NCI-H446 treated with DMSO at 0.1 percent for 48 hours (cell line): Measurements from ENCODE around the gene DESI1.
A peak's percentile ranks its signal among the peaks of the same experiment; 100 is the strongest.
"Not testable (repeated sequence)": the region's sequence is repeated elsewhere in the genome, so short reads cannot be mapped to it uniquely, and the experiment has no call there.

Source experiments
- DNase-seq: peaks from one replicate; lab custom pipeline; 2025; lab: John Stamatoyannopoulos, UW

DESI1 gene

DNA sequence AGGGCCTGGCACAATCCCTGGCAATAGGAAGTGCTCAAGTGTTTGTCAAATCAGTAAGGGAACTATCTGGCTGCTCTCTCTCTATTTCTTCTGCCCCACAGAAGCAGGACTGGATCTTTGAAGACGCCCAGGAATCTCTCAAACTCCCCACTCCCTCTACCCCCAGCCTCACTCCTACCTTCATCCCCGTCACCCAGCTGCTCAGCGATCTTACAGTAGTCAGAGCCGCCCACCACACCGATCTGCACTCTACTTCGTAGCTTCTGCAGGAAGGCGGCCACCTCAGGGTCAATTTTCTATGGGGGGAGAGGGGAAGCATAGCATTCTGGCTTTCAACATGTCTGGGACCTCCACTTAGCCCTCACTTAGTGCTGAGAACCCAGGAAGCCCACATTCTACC is 34.9 kb downstream of the DESI1 start:
- DNase-seq, result no peak

DNA sequence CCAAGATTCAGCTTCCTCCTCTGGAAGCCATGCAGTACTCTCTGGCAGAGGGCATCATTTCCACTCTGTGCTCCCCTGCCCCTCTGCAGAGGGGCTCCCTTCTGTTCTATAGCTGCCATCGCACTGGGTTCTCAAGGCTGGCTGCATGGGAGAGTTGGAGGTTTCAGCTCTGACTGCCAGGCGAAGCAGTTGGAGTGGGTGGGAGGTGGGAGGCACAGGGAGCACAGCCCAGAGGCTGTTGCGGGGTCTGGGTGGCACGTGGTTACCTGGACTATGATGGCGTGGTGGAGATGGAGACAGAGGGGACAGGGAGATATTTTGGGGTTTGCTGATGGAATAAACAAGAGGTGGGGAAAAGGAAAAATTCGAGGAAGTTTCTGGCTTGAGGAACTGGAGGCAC is 36.0 kb downstream of the DESI1 start:
- no peak for DNase-seq

DNA sequence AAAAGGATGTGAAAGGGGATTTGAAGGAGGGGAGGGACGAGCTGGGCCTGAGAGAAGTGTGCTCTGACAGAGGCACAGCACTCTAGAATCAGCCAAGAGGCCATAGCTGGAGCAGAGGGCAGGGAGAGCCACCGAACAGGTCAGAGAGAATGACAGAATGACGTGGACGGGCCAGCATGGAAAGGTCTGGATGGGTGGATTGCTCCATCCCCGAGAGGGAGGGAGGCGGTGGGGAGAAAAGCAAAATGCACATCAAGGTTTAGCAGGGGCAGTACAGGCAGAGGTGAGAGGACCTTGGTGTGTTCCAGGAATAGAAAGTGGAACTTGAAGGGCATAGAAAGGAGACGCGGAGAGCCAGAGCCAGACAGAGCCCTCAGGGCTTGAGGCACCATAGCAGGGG is 38.1 kb downstream of the DESI1 start:
- no peak for DNase-seq

DNA sequence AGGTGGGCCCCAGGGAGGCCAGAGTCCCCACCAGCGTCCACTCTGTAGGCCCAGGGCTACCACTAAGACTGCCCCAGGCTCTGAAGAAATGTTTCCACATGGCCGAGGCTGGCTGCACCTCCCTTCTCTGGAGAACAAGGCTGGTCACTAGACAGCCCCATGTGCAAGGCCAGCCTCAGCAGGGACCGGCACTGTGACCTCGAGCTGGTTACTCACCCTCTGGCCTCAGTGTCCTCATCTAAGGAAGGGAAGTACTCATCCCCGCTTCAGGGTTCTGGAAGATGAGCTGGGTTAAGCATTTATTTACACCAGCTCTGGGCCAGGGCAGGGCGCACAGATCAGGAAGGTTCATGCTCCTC is 40.9 kb downstream of the DESI1 start:
- no peak for DNase-seq

DNA sequence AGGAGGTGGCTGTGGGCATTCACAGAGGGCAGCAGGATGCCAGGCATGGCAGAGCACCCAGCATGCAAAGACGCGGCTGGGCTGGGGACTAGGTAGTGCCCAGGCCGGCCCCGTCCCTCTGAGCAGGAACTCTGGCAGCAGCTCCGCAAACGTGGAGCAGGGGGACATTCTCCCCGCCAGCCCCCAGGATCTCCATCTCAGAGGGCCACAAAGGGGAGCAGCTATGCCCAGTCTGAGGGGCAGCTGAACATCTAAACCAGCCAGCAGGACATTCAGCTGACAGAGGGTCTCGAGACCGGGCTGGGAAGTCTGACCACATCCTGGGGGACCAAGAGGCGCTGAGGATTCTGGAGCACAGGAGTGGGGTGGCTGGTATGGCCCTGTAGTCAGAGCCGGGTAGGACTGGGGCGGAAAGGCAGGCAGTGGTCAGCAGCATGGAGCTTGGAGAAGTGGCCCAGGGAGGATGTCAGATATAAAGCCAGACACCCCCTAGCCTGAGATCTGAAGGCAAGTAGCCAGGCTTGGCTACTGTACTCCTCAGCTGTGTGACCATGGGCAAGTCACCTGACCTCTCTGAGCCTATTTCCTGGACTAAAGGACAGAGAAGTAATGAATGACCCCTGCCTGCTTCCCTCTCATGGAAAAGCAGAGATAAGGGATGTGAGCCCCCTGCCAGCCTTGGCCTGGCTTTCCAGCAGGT is 41.4 kb downstream of the DESI1 start:
- DNase-seq, result no peak

DNA sequence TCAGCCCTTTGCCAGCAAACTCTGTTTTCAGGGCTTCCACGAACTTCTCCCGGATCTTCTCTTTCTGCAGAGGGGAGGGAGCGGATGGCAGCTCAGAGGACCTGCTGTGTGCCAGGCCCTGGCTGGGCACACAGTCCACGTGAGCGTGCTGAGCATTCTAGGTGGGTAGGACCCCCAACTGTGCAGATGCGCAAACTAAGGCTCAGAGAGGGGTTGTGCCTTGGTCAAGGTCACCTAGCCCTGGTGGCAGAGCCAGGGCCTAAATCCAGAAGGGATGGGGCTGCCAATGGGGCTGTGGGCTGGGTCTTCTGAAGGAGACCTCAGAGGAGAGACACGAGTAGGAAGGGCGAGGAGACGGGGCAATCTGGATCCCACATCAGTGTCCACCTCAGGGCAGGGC is 42.0 kb downstream of the DESI1 start:
- no peak for DNase-seq

DNA sequence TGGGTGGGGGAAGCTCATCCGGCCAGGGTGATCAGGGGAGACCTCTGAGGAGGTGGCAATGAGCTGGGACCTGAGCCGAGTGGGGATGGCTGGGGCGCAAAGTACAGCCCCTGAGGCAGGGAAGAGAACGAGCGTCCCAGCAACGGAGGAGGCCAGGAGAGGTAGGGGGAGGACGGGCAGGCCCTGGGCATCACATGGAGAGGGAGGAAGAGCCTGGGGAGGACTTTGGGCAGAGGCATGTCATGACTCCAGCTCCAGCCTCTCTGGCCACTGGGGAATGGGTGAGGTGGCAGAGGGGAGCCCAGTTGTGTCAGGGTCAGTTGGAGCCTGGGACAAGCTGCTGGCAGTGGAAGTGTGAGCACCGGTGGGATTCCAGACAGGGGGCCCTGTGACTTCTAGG is 42.7 kb downstream of the DESI1 start:
- DNase-seq, result no peak

DNA sequence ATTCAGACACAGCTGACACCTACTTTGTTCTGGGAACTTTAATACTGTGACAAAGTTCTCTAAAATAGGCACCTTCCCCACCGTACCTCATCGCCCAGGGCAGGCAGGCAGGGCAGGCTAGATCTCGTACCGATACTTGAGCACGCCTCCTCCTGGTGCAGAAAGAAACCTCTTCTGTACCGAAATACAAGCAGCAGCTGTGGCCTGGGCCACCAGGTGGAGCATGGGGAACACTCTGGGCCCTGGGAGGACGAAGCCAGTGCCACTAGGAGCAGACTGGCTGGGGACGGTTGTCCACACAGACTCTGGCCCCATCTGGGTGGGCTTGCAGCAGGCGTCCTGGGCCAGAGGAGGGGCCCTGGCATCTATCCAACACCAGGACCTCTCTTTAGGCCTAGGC is 44.0 kb downstream of the DESI1 start:
- no peak for DNase-seq

DNA sequence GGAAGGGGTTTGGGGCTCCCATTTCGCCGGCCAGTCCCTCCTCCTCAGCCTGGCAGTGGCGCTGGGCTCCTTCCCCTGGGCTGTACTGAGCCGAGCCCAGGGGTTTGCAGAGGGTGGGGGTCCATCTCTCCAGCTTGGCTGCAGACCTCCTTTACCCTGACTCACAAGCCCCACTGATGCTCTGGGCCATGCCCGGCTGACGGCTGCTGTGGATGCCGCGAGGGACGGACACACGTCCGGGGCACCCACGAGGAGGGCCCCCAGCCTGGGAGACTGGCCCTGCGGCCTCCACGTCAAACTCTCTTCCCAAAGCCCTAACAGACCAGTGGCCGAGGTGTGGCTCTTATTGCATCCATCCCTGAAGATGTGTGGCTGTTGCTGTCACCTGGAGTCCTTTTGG is 45.3 kb downstream of the DESI1 start:
- DNase-seq, result no peak

DNA sequence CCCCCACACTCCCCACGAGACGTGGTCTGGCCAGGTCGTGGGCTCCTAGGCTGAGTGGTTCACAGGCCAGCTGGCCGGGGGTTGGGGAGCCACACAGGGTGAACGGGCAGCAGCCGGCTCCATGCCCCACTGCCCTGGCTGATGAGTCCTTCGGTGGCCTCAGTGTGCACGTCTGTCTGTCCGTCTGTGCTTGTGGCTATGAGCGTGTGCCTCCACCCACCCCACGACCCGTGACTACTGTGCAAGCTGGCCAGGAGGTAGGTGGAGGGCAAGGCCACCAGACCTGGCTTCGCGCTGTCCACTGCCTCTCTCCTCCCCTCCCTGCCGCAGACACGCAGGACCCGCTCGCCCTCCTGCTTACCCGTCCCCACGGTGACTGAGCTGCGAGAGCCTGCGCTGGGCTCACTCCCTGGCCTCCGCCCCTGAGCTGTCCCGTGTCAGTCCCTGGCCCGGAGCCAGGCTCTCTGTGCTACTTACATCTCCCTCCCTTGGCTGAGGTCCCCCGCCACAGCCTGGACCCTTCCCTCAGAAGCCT is 45.9 kb downstream of the DESI1 start:
- no peak for DNase-seq

DNA sequence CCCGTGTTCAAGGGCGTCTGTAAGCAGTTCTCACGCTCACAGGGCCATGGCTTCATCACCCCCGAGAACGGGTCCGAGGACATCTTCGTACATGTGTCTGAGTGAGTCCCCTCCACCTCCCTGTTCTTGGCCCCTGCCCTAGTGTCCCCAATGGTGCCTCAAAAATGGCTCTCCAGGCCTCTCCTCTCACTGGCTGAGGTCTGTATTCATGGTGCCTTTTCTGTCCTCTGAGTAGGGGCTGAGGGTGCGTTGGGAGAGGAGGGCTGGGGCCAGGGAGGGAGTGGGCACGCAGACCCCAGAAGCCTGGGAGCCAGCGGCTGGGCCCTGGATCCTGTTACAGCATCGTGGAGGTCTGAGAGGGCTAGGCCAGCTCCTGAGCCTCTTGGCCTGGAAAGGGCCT is 47.2 kb downstream of the DESI1 start:
- no peak for DNase-seq

DNA sequence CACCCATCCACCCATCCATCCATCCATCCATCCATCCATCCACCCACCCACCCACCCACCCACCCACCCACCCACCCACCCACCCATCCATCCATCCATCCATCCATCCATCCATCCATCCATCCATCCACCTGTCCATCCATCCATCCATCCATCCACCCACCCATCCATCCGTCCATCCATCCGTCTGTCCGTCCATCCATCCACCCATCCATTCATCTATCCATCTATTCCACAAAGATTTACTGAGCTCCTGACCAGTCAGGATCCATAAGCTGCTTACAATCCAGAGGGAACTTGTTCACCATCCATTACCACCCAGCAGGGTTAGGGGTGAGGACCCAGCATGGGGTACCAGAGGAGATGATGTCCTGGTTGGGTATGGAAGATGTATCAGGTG is 48.5 kb downstream of the DESI1 start:
- DNase-seq, result not testable (repeated sequence)

DNA sequence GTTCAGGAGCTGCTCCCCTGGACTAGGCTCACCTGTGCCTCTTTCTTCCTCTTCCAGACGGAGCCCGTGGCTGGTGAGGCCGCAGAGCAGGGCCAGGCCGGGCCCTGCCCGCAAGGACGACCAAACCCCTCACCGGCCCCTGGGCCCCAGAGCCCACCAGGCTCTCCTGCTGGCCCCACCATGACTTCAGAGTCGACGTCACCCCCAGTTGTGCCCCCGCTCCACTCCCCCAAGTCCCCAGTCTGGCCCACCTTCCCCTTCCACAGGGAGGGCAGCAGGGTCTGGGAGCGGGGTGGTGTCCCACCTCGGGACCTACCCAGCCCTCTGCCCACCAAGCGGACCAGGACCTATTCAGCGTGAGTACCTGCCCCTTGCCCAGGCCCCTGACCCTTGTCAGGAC is 49.1 kb downstream of the DESI1 start:
- DNase-seq, result no peak

DNA sequence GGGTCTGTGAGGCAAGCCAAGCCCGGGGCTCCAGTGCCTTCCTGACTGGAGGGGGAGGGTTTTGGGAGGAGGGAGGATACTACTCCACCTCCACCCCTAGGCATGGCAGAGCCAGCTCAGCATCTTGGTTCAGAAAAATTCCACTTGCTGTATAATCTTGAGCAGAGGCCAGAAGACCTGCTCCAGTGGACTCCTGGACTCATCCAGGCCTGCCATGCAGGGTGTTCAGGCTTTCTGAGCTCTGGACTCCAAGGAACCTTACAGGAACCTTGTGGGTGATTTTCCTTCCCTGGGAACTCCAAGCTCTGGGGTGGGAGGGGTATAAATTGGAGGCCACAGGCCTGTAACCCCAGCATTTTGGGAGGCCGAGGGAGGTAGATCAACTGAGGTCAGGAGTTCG is 50.6 kb downstream of the DESI1 start:
- no peak for DNase-seq

DNA sequence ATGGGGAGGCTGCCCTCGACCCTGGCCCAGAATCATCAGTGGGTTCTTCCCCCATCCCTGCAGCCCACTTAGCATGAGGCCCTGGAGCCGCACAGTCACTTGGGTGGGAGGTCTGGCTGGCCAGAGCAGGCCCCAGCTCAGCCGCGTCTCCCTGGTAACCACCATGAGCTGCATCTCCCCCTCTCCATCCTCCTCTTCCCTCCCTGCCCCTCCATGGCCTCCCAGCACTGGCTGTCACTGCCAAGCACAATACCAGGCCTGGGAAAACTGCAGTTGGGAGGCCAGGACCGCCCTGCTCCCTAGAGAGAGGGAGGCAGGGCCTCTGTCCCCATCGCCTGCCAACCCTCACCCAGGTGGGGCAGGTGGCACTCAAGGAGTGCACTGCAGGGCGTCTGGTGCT is 52.0 kb downstream of the DESI1 start:
- DNase-seq, result no peak

DNA sequence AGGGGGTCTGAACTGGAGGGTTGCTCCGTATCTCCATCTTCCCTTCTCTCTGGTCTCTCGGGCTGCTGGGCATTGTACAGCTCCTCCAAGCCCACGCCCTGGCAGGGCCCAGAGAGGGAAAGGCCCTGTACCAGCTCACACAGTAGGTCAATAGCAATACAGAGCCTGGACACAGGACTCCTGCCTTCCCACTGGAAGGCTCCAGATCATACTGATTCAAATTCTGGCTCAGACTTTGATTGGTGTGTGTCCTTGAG is 53.4 kb downstream of the DESI1 start:
- no peak for DNase-seq

DNA sequence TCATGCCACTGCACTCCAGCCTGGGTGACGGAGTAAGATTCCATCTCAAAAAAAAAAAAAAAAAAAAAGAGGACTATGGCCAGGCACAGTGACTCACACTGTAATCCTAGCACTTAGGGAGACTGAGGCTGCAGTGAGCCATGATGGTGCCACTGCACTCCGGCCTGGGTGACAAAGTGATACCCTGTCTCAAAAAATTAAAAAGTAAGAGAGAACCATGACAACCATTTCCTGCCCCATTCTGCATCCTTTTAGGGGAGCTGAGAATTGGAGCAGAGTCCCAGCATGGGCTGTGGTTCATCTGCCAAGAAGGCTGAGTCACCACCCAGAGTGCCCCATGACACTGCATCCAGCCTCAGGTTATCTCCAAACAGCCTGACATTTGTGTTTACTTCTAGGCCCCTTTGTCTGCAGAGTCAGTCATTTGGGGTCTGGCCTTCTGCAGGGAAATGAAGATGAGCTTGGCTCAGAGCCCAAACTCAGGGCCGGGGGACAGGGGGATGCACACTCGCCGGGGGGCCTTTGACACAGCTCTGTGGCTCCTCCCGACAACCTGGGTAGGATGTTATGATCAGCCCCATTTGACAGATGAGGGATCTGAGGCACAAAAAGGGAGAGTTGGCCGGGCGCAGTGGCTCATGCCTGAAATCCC is 55.3 kb downstream of the DESI1 start:
- DNase-seq, result peak; percentile 48

DNA sequence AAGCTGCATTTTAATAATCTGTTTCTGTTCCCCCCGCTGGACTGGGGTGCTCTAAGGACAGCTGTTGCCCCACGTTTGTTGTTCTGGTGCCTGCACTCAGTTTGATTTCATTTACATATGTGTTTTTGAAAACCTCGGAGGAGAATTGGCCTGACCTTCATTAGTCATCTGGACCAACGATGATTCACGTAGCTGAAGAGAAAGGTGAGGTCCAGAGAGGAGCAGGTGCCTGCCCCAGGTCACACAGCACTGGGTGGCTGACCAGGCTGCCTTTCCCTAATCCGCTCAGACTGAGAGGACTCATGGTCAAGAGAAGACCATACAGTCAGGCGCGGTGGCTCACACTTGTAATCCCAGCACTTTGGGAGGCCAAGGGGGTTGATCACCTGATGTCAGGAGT is 56.3 kb downstream of the DESI1 start:
- DNase-seq, result no peak

DNA sequence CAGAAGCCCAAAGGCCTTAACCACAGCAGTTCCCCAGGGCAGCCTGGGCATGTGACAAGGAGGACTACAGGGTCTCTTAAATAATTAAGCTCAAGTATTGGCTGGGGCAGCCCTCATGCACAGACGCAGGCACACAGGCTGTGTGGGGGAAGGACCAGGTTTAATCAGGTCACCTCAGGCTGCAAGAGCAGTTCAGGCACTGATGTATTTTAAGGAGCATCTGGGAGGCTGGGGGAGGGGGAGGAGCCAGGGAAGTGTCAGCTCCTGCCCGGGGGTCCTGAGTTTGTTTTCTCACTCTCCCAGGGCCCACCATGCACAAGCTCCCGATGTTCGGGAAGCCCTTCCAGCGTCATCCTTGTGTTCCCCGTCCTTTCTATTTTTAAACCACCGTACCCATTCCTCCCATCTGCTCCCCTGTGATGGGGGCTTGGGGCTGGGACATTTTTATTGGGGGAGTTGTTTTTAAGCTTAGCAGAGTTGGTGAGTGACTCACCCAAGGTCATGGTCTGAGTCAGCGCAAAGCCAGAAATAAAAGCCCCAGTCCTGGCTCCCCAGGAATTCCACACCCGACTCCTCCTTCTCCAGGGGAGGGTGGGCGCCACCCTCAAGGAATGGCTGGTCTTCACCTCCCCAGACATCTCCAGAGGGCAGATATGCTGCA is 57.7 kb downstream of the DESI1 start:
- no peak for DNase-seq

DNA sequence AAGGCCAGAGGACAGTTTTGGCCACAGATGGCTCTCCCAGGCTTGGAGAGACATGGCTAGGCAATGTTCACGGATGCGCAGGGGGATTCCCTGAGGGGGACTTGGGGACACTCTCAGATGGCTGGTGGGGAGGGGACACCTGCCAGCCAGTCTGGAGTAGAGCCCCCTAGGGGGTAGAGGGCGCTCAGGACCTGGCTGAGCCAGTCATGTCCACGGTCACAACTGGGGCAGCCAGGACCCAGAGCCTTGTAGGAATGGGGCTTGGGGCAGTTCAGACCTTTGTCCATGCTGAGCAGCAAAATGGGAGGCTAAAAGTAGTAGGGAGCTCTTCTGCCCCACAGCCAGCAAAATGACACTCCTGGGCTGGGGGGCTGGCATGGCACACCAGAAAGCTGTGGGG is 58.4 kb downstream of the DESI1 start:
- DNase-seq, result no peak

DNA sequence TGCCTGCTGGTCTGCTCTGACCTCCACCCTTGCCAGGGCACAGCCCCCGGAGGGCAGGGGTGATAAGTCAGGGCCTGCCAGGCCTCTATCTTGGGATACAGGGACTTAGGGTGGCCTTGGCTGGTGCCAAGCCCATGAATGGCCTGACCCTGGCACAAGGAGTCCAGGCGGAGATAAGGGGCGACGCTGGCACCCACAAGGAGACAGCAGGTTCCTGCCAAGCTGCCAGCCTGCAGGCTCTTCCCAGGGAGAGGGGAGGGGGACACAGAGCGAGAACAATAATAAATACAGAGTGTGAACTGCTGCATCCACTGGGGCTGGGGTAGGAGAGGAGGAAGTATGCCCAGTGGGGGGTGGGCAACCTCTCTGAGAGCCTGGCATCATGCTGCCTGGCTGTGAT is 59.1 kb downstream of the DESI1 start:
- DNase-seq, result no peak

DNA sequence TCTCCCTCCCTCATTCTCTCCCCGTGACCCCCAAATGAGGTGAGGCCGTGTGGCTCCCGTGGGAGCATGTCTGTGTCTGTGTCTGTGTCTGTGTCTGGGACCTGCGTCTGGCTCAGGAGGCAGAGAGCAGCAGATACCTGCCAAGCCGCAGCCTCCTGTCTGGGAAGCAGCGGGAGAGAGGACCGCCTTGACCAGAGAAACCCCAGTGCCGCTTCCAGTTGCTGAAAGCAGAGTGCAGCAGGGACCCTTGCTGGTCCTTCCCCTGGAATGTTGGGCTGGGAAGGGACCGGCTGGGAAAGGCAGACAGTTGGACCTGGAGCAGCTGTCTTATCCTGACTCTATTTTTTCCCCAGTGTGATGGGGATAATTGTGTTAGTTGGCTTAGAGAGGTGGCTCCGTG is 59.5 kb downstream of the DESI1 start:
- DNase-seq, result no peak

DNA sequence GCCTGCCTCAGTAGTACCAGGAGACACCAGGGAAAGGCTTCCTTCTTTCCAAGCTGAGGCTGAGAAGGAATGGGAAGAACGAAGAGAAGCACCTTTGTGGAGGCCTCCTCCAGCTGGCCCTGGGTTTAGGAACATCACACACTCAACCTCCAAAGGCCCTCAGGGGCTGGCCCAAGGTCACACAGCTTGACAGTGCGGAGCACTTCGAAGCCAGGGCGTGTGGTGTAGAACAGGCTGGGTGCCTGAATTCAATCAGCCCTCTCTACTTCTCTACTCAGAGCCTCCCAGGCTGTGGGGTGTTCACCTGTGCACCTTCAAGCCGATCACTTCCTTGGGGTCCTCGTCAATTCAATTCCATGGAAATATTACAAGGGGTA is 60.8 kb downstream of the DESI1 start:
- DNase-seq, result no peak

DNA sequence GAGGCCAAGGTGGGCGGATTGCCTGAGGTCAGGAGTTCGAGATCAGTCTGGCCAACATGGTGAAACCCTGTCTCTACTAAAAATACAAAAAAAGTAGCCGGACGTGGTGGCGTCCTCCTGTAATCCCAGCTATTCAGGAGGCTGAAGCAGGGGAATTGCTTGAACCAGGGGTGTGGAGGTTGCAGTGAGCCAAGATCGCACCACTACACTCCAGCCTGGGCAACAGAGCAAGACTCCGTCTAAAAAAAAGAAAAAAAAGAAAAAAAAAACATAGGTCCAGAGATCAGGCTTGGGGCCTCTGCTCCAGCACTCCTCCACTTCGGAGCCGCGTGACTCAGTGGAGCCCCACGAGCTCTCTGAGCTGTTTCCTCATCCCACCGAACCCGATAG is 62.6 kb downstream of the DESI1 start:
- not testable (repeated sequence) for DNase-seq
